Loucy (cell line): Measurements from ENCODE around the gene ERVH48-1.

ENCODE experiments used
- H2AFZ ChIP-seq: fragments of 200-600 bp; sonication (generic); 2 replicates; pipeline ENCODE4 v1.6.0; 2016; ENCODE audit warnings: antibody characterized with exemption, mild to moderate bottlenecking, low read length, moderate library complexity
- H3F3A ChIP-seq: fragments of 200-600 bp; 2 replicates; pipeline ENCODE4 v1.6.0; 2016; ENCODE audit warnings: antibody characterized with exemption, low read depth, mild to moderate bottlenecking
- H3K27me3 ChIP-seq: fragments of 200-600 bp; sonication (generic); 2 replicates; pipeline ENCODE4 v1.6.1; 2014; ENCODE audit warnings: low read length, mild to moderate bottlenecking; ENCODE audit not compliant: insufficient read depth, poor library complexity, severe bottlenecking
- H3K36me3 ChIP-seq: fragments of 200-600 bp; sonication (generic); 2 replicates; pipeline ENCODE4 v1.6.1; 2016; ENCODE audit warnings: low read length; ENCODE audit not compliant: insufficient read depth
- H3K4me1 ChIP-seq: fragments of 200-600 bp; sonication (generic); 2 replicates; pipeline ENCODE4 v1.5.1; 2014; ENCODE audit warnings: low read length, mild to moderate bottlenecking; ENCODE audit not compliant: insufficient read depth, poor library complexity, severe bottlenecking
- H3K4me2 ChIP-seq: fragments of 200-600 bp; sonication (generic); 2 replicates; pipeline ENCODE4 v1.6.0; 2014; ENCODE audit warnings: antibody characterized with exemption, low read length, low read depth, mild to moderate bottlenecking; ENCODE audit not compliant: poor library complexity, severe bottlenecking
- H3K4me3 ChIP-seq: fragments of 200-600 bp; sonication (generic); 2 replicates; pipeline ENCODE4 v1.5.1; 2014; ENCODE audit warnings: low read length, mild to moderate bottlenecking, mixed read lengths; ENCODE audit not compliant: poor library complexity, severe bottlenecking
- H3K79me2 ChIP-seq: fragments of 200-600 bp; sonication (generic); 2 replicates; pipeline ENCODE4 v1.6.1; 2014; ENCODE audit warnings: low read length; ENCODE audit not compliant: insufficient read depth
- H3K9ac ChIP-seq: fragments of 200-600 bp; sonication (generic); 2 replicates; pipeline ENCODE4 v1.6.0; 2014; ENCODE audit warnings: mild to moderate bottlenecking, low read depth, low read length, moderate library complexity; ENCODE audit not compliant: poor library complexity, severe bottlenecking
- H3K9me2 ChIP-seq: fragments of 200-600 bp; sonication (generic); replicated peaks from 2 replicates; pipeline ENCODE4 v1.6.1; 2016; ENCODE audit warnings: low read depth, low read length, mixed read lengths
- H3K9me3 ChIP-seq: fragments of 200-600 bp; sonication (generic); 2 replicates; pipeline ENCODE4 v1.6.1; 2014; ENCODE audit warnings: mild to moderate bottlenecking, antibody characterized with exemption, low read length, low read depth; ENCODE audit not compliant: insufficient read depth
- H4K20me1 ChIP-seq: fragments of 200-600 bp; sonication (generic); 2 replicates; pipeline ENCODE4 v1.6.0; 2014; ENCODE audit warnings: antibody characterized with exemption, low read length, mild to moderate bottlenecking; ENCODE audit not compliant: insufficient read depth, poor library complexity, severe bottlenecking
- EZH2phosphoT487 ChIP-seq: fragments of 200-600 bp; IDR thresholded peaks from 2 replicates; pipeline ENCODE4 v1.6.1; 2018; ENCODE audit warnings: antibody characterized with exemption, mild to moderate bottlenecking, moderate library complexity, borderline replicate concordance
- TF ChIP-seq, protein P1 (sequence below): fragments of 200-600 bp; sonication (generic); conservative IDR thresholded peaks from 2 replicates; pipeline ENCODE4 v1.5.1; 2014; ENCODE audit warnings: mild to moderate bottlenecking, antibody characterized with exemption, low read length

ERVH48-1 gene

DNA sequence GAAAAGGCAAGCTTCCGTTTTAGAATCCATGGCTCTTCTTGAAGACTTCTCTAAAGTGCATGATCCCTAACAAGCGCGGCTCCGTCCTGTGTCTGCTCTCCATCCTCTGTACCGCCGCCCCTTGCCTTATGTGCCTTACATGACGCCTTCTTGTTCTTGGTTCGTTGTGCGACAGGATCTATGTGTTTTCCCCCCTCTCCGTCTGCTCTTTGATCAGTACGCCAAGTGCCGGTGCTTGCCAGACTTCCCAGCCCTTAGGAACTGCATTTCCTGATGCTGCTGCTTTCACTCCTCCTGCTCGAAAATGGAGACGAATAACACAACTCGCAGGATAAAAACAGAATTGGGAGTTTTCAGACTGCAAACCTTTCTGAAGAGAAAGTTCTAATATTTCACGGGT, 19.2 kb downstream of the ERVH48-1 start:
- Histone ChIP-seq H3K9me2 (no peaks in the 10 kb centered on the region), H3K27me3 (no peaks in the 10 kb centered on the region), H3K36me3 (peaks cover 38% of the 10 kb centered on the region), H3K4me2 (no peak overlapping the region), H3K9me3 (no peaks in the 10 kb centered on the region), H3K9ac (no peak overlapping the region), H3F3A (no peaks in the 10 kb centered on the region), H3K79me2 (no peaks in the 10 kb centered on the region), H3K4me3 (no peak overlapping the region), H2AFZ (no peak overlapping the region), H3K4me1 (no peaks in the 10 kb centered on the region), H4K20me1 (no peaks in the 10 kb centered on the region)
- TF ChIP-seq, protein P1, sequence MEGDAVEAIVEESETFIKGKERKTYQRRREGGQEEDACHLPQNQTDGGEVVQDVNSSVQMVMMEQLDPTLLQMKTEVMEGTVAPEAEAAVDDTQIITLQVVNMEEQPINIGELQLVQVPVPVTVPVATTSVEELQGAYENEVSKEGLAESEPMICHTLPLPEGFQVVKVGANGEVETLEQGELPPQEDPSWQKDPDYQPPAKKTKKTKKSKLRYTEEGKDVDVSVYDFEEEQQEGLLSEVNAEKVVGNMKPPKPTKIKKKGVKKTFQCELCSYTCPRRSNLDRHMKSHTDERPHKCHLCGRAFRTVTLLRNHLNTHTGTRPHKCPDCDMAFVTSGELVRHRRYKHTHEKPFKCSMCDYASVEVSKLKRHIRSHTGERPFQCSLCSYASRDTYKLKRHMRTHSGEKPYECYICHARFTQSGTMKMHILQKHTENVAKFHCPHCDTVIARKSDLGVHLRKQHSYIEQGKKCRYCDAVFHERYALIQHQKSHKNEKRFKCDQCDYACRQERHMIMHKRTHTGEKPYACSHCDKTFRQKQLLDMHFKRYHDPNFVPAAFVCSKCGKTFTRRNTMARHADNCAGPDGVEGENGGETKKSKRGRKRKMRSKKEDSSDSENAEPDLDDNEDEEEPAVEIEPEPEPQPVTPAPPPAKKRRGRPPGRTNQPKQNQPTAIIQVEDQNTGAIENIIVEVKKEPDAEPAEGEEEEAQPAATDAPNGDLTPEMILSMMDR, result no peak

DNA sequence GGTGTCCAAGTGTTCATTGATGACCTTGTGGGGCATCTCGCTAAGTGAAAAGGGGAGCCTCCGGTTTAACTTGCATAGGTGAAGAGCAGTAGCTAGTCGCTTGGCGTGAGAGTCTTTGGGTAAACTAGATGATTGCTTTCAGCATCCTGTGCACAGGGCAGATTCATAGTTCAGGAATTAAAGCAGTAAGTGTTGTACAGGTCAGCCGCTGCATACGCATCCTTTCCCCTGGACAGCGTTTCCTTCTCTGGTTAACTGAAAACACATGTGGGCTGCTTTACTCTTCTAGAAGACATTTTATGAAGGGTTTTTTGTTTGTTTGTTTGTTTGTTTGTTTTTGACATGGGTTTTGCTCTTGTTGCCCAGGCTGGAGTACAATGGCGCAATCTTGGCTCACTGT, 20.2 kb downstream of the ERVH48-1 start:
- Histone ChIP-seq H3K27me3 (no peaks in the 10 kb centered on the region), H3K4me3 (no peak overlapping the region), H3K9me2 (no peaks in the 10 kb centered on the region), H3K4me2 (no peak overlapping the region), H2AFZ (no peak overlapping the region), H3K9me3 (no peaks in the 10 kb centered on the region), H4K20me1 (no peaks in the 10 kb centered on the region), H3K9ac (no peak overlapping the region), H3F3A (no peaks in the 10 kb centered on the region), H3K4me1 (no peaks in the 10 kb centered on the region), H3K79me2 (no peaks in the 10 kb centered on the region), H3K36me3 (peaks cover 38% of the 10 kb centered on the region)
- TF ChIP-seq, protein P1, result no peak
- no peak for TF ChIP-seq EZH2phosphoT487

DNA sequence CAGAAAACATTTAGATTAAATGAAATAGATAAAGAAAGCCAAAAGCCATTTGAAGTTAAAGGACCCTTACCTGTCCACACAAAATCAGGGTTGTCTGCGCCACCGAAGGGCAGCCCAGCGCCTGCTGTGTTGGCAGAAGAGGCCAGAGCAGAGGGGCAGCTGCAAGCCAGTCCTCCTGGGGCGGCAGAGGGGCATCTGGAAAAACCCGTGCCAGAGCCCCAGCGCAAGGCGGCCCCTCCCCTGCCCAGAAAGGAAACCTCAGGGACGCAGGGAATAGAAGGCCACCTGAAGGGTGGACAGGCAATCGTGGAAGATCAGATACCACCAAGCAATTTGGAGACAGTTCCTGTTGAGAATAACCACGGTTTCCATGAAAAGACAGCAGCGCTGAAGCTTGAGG, 21.6 kb downstream of the ERVH48-1 start:
- Histone ChIP-seq H3F3A (no peaks in the 10 kb centered on the region), H3K9ac (no peak overlapping the region), H3K4me1 (no peaks in the 10 kb centered on the region), H4K20me1 (no peaks in the 10 kb centered on the region), H3K79me2 (no peaks in the 10 kb centered on the region), H3K36me3 (peaks cover 32% of the 10 kb centered on the region), H3K4me2 (no peak overlapping the region), H2AFZ (no peak overlapping the region), H3K9me2 (no peaks in the 10 kb centered on the region), H3K27me3 (no peaks in the 10 kb centered on the region), H3K9me3 (no peaks in the 10 kb centered on the region), H3K4me3 (no peak overlapping the region)
- TF ChIP-seq, protein P1, result no peak
- TF ChIP-seq EZH2phosphoT487, result no peak
